GM12891 (cell line): Measurements from ENCODE around the gene ATF7IP2.

Source experiments
- POLR2A ChIP-seq: IDR thresholded peaks from 2 replicates; pipeline ENCODE4 v1.6.1; 2011; ENCODE audit warnings: low read depth, low read length, control low read depth
- POLR2AphosphoS5 ChIP-seq: IDR thresholded peaks from 2 replicates; pipeline ENCODE4 v1.6.1; 2011; ENCODE audit warnings: low read depth, low read length, control low read depth
- POU2F2 ChIP-seq: IDR thresholded peaks from 2 replicates; pipeline ENCODE4 v1.6.1; 2011; ENCODE audit warnings: low read depth, mild to moderate bottlenecking, control low read depth, low read length, moderate library complexity
- SPI1 ChIP-seq: IDR thresholded peaks from 2 replicates; pipeline ENCODE4 v1.6.1; 2011; ENCODE audit warnings: low read depth, low read length, control low read depth
- TAF1 ChIP-seq: IDR thresholded peaks from 2 replicates; pipeline ENCODE4 v1.6.1; 2011; ENCODE audit warnings: low read depth, low read length, control low read depth

DNA sequence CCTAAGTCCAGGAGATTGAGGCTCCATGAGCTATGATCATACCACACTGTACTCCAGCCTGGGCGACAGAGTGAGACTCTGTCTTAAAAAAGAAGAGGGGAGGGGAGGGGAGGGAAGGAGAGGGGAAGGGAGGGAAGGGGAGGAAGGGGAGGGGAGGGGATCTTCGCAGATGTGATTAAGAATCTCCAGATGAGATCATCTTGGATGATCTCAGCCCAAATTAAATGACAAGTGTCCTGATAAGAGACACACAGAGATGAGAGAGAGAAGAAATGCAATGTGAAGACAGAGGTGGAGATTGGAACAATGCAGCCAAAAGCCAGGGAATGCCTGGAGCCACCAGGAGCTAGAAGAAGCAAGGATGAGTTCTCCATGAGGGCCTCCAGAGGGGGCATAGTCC lies 124.4 kb downstream of the ATF7IP2 start:
- no peak for TF ChIP-seq POU2F2
- TF ChIP-seq POLR2A: no peak
- no peak for TF ChIP-seq POLR2AphosphoS5
- TF ChIP-seq TAF1: no peak
- no peak for TF ChIP-seq SPI1
